ENCODE results near the gene SMARCA1. TPM values are rescaled to one million over a fixed set of nuclear protein-coding genes. Genes with fewer than 3 reads are reported as not detected.

Gene SMARCA1
- total RNA-seq, 2 donors from 2014 or later: 34.0 to 56.6 TPM

DNA sequence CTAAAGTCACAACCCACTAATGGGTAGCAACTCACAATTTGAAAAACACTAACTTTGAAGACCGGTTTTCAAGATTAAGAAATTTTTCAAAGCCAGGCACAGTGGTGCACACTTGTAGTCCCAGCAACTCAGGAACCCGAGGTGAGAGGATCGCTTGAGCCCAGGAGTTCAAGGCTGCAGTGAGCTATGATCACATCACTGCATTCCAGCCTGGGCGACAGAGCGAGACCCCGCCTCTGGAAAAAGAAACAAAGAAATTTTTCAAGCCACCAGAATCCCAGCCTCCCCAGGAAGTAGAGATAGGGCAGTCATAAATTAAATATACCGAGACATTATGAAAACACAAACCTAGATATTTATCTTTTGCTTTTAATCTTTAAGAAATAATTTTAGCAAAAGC, 13.0 kb downstream of the SMARCA1 start:
- Histone ChIP-seq H3K27me3 (replicated peaks; ENCODE audit: insufficient read depth) (no peaks in the 10 kb centered on the region), H3K36me3 (peaks cover 4% of the 10 kb centered on the region), H3K27ac (no peak overlapping the region), H3K4me3 (no peak overlapping the region), H3K4me1 (ENCODE audit: control insufficient read depth in 1 of 2, low read depth in 2 of 2) (no peaks in the 10 kb centered on the region), H3K9me3 (no peaks in the 10 kb centered on the region)
- TF ChIP-seq CTCF (IDR thresholded peaks at IDR 0.05): no peak
- ATAC-seq (ENCODE audit: insufficient number of reproducible peaks, low FRiP score, low read depth) (no peak), DNase-seq (ENCODE audit: low spot score) (no peak)

GRCh38 chrX:129497146-129497843, 26.0 kb downstream of the SMARCA1 start:
- H3K9me3 ChIP-seq: no peaks in the 10 kb centered on the region
- H3K4me3 ChIP-seq: no peak overlapping the region
- no peaks in the 10 kb centered on the region for H3K27me3 ChIP-seq (replicated peaks; ENCODE audit: insufficient read depth)
- TF ChIP-seq CTCF (IDR thresholded peaks at IDR 0.05): no peak
- no peak overlapping the region for H3K27ac ChIP-seq
- ATAC-seq (ENCODE audit: insufficient number of reproducible peaks, low FRiP score, low read depth) (no peak), DNase-seq (ENCODE audit: low spot score) (no peak)
- H3K4me1 ChIP-seq (ENCODE audit: control insufficient read depth in 1 of 2, low read depth in 2 of 2): no peaks in the 10 kb centered on the region
- peaks cover 4% of the 10 kb centered on the region for H3K36me3 ChIP-seq

DNA sequence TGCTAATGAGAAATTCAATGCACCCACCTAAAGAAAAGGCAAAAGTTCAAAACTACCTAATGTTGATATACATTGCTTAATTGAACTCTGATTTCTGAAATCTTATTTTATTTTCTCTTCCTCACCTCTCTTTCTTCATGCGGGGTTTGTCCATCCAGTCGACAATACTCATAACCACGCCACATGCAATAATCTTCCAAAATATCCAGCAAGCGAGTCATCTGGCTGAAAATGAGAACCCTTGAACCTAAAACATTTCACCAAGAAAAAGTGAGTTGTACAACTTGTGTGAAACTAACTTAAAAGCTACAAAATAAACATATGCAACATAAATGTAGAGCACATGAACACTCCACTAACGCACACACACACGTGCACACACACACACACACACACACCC, 26.7 kb downstream of the SMARCA1 start:
- no peaks in the 10 kb centered on the region for H3K4me1 ChIP-seq (ENCODE audit: control insufficient read depth in 1 of 2, low read depth in 2 of 2)
- no peak for TF ChIP-seq CTCF (IDR thresholded peaks at IDR 0.05)
- ATAC-seq (ENCODE audit: insufficient number of reproducible peaks, low FRiP score, low read depth) (no peak), DNase-seq (ENCODE audit: low spot score) (no peak)
- no peaks in the 10 kb centered on the region for H3K27me3 ChIP-seq (replicated peaks; ENCODE audit: insufficient read depth)
- no peak overlapping the region for H3K4me3 ChIP-seq
- H3K9me3 ChIP-seq: no peaks in the 10 kb centered on the region
- no peaks in the 10 kb centered on the region for H3K36me3 ChIP-seq
- no peak overlapping the region for H3K27ac ChIP-seq

DNA sequence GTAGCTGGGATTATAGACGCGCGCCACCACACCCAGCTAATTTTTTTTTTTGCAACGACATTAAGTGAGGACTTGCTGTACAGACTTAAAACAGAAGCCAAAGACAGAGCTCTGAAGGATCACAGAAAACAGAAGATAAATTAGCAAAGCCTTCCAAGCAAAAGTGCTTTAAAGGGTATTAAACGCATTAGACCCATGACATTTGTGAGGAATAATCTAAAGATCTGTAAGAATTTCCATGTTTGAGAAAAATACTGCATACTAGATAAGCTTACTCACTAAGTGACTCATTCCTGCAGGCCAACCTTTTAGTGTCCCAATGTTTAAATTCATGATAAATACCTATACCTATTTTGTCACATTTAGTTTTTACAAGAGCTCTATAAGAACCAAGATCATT, 27.4 kb downstream of the SMARCA1 start:
- no peak for TF ChIP-seq CTCF (IDR thresholded peaks at IDR 0.05)
- Histone ChIP-seq H3K4me3 (no peak overlapping the region), H3K4me1 (ENCODE audit: control insufficient read depth in 1 of 2, low read depth in 2 of 2) (no peaks in the 10 kb centered on the region), H3K36me3 (no peaks in the 10 kb centered on the region), H3K27me3 (replicated peaks; ENCODE audit: insufficient read depth) (no peaks in the 10 kb centered on the region), H3K27ac (no peak overlapping the region), H3K9me3 (no peaks in the 10 kb centered on the region)
- DNase-seq (ENCODE audit: low spot score) (no peak), ATAC-seq (ENCODE audit: insufficient number of reproducible peaks, low FRiP score, low read depth) (no peak)

DNA sequence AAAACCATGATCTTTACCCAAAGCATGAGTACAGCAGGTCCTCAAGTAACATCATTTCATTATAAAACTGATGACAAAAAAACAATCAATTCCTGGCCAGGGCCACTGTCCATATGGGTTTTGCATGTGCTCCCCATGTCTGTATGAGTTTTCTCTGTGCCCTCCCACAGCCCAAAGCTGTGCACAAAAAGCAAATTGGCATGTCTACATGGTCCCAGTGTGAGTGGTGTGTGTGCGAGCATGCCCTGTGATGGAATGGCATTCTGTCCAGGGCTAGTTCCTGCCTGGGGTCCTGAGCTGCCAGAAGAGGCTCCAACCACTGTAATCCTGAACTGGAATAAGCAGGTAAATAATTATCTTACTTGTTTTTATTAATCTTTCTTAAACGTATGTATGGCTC, 28.4 kb downstream of the SMARCA1 start:
- Histone ChIP-seq H3K36me3 (no peaks in the 10 kb centered on the region), H3K27ac (no peak overlapping the region), H3K9me3 (no peaks in the 10 kb centered on the region), H3K4me3 (no peak overlapping the region), H3K27me3 (replicated peaks; ENCODE audit: insufficient read depth) (no peaks in the 10 kb centered on the region), H3K4me1 (ENCODE audit: control insufficient read depth in 1 of 2, low read depth in 2 of 2) (no peaks in the 10 kb centered on the region)
- no peak for DNase-seq (ENCODE audit: low spot score)
- no peak for ATAC-seq (ENCODE audit: insufficient number of reproducible peaks, low FRiP score, low read depth)
- no peak for TF ChIP-seq CTCF (IDR thresholded peaks at IDR 0.05)

Measured in thoracic aorta (tissue), 2 donors.